ENCODE measurements around the gene CAMKV.
"Not testable (repeated sequence)": the region's sequence is repeated elsewhere in the genome, so short reads cannot be mapped to it uniquely, and the experiment has no call there.

Gene CAMKV, protein sequence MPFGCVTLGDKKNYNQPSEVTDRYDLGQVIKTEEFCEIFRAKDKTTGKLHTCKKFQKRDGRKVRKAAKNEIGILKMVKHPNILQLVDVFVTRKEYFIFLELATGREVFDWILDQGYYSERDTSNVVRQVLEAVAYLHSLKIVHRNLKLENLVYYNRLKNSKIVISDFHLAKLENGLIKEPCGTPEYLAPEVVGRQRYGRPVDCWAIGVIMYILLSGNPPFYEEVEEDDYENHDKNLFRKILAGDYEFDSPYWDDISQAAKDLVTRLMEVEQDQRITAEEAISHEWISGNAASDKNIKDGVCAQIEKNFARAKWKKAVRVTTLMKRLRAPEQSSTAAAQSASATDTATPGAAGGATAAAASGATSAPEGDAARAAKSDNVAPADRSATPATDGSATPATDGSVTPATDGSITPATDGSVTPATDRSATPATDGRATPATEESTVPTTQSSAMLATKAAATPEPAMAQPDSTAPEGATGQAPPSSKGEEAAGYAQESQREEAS

GRCh38 chr3:49869525-49870126 is at the start of gene CAMKV:
CAMKV (minus strand) TSS chr3:49869906; CDS start chr3:49862388, 7,518 bp downstream.
- DNase-seq (ENCODE audit: low spot score) = no peak

DNA sequence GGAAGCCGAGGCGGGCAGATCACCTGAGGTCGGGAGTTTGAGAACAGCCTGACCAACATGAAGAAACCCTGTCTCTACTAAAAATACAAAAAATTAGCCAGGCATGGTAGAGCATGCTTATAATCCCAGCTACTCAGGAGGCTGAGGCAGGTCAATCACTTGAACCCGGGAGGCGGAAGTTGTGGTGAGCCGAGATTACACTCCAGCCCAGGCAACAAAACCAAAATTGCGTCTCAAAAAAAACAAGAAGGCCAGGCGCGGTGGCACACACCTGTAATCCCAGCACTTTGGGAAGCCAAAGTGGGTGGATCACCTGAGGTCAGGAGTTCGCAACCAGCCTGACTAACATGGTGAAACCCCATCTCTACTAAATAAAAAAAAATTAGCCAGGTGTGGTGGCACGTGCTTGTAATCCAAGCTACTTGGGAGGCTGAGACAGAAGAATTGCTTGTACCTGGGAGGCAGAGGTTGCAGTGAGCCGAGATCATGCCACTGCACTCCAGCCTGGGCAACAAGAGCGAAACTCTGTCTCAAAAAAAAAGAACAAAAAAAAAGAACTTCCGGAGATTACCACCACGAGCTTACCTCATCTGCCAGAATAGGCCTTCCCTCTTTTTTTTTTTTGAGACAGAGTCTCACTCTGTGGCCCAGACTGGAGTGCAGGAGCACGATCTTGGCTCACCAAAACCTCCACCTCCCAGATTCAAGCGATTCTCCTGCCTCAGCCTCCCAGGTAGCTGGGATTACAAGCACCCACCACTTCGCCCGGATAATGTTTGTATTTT is 48.3 kb upstream of the CAMKV start:
- not testable (repeated sequence) for DNase-seq (ENCODE audit: low spot score)

- DNase-seq (ENCODE audit: low spot score) = no peak
These were observed 47.0 kb upstream of the CAMKV start for GRCh38 chr3:49916686-49917085.

DNA sequence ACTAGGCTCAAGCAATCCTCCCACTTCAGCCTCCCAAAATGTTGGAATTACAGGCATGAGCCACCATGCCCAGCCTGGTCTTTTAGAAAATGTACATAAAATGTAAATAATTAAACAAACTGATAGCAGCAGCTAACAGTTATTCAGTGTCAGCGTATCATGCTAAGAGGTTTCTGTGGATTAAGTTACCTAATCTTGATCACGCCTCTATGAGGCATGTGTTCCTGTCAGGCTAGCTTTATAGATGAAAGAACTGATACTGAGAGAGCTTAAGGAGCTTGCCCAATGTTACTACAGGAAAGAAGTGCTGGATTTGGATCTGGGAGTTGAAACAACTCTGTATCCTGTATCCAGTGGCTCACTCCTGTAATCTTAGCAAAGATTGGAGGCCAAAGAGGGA is 45.2 kb upstream of the CAMKV start:
- DNase-seq (ENCODE audit: low spot score) = no peak

GRCh38 chr3:49912881-49913281 is 43.2 kb upstream of the CAMKV start:
- no peak for DNase-seq (ENCODE audit: low spot score)

GRCh38 chr3:49911611-49912010 is 41.9 kb upstream of the CAMKV start:
- DNase-seq (ENCODE audit: low spot score) = no peak

GRCh38 chr3:49911124-49911420 is 41.4 kb upstream of the CAMKV start:
- DNase-seq (ENCODE audit: low spot score) = no peak

DNA sequence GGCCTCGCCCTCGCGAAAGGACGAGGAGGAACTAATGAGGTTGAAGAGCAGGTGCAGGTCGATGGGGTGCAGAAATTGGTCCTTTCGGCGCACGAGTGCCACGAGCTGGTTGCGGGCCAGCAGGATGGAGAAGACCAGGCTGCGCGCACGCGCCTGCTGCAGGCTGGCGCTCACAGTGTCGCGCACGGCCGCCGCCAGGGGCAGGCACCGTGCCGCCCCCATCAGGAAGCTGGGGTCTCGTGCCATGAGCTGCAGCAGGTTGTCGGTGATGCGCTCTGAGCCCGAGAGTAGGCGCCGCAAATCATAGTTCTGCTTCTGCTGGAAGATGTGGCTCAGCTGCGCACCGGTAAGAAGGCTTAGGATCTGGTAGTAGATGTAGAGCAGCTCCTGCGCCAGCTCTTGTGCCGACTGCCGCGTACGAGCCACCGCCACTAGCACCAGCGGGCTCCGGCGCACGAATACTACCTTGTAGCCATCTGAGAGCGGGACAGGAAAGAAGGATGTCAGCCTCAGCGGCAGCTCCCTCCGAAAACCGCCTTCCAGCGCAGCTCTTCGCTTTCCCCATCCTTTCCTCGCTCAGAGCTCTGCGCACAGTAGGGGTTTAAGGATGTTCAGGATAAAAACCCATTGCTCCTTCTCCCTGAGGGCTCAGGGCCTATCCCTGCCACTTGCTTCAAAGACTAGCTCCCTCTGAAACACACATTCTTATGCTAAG is 40.9 kb upstream of the CAMKV start:
- DNase-seq (ENCODE audit: low spot score) = no peak

DNA sequence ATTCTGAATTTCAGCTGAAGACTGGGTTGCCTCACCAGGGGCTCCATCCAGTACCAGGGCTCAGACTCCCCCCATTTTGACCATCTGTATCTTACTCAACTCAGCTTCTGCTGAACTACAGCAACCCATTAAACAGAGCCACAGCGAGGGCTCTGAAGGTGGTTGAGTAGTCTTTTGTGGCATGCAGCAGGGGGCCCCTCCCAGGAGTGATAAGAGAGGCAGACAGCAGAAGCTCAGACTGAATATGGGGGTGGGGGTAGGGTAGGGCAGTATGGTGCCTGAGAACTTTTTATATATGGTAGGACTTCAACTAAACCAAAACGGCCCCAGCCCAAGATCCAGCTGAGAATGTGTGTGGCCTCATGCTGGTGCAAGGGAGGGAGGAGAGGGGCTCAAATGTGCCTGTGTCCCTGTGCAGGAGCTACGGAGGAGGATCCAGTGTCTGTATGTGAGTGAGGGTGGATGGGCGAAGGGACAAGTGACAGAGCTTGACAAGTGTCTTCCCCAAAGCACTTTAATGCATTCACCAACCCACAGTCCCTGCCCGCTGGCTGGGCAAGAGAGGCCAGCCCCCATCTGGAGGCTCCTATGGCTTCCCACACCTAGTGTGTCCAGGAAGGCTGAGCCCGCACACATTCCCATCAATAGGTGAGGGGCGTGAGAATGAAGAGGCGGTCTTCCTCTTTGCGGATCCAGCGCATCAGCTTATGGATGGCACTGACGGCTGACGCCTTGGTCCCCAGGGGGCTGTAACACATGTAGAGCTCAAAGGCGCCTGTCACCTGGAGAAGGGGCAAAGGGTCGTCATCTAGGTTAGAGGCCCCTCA is 38.9 kb upstream of the CAMKV start:
- DNase-seq (ENCODE audit: low spot score) = no peak

DNA sequence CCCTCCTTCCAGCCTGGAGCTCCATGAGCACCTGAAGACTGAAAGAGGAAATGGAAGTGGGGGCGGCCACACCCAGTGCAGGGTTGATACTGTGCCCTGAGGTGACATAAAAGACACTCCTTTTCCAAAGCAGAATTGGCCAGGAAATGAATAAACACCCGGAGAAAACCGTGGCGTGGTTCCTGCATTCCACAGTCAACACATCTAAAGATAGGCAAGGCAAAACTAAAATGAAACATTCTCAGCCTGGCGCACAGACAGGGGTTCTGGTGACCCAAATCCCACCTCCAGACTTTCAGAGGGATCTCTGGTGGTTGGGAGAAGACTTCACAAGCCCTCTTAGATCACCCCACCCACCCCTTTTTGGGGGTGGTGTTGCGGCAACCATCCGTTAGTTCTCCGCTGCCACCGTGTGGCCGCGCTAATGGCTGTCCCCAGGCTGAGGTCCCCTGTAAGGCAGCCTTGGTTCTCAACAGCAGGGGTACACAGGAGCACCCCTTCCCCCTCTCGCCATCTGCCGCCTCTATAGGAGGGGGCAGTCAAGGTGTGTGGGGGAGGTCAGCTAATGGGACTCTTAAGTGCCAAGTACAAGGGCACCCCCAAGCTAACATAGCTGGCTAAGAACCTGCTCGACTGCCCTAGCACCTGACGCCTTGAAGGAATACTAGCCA is 36.5 kb upstream of the CAMKV start:
- DNase-seq (ENCODE audit: low spot score) = peak; percentile 63

DNA sequence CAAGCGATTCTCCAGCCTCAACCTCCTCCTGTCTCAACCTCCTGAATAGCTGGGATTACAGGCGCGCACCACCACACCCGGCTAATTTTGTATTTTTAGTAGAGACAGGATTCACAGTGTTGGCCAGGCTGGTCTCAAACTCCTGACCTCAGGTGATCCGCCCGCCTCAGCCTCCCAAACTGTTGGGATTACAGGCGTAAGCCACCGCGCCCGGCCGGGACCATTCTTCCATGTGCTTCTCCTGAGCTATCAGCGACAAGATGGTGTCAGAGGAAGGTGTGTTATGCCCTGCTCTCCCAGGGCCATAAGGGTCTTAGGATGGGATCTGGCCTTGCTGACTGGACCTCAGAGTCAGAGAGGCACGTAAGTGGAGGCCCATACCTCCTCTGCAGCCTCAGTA is 34.7 kb upstream of the CAMKV start:
- not testable (repeated sequence) for DNase-seq (ENCODE audit: low spot score)

DNA sequence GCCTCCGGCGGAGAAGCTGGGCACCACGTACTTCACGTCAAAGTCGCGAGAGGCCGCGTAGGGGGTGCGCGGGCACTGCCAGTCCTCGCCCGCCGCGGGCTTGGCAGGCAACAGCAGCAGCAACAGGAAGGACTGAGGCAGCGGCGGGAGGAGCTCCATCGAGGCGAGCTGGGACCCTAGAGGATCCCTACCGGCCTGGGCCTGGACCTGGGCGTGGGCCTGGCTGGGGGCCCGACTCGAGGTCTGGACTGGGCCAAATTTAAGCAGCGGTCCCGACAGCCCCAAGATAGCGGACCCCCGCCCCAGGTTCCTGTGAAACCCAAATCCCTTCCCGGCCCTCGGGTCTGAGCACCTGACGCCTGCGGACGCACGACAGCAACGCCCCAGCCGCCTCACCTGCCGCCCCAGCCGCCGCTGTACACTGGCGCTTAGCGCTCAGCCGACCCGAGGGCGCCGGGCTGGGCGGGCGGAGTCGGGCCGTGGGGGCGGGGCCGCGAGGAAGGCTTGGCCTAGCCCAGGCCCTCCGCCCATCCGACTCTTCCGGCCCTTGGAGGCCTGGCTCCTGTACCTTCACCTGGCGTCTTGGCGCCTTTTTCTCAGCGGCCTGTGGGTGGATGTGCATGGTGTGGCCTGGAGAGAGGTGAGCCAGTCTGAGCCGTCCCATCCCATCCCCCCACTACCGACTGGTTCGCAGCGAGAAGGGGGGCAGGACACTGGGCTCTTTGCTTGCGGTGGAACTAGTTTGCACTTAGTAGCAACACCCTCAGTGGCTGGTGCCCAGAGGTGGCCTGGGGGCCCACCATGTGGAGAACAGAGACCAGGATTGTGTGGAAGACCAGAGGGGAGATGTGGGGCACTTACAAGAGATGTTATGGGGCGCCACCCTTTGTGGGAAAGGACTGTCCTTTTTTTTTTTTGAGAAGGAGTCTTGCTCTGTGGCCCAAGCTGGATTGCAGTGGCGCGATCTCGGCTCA is 34.0 kb upstream of the CAMKV start, which contains the start of gene MST1R:
Gene MST1R (minus strand): TSS at position 423 of the 974 bp plus-strand sequence. CDS start 264 bp downstream, at position 159.
- peak; percentile 81 for DNase-seq (ENCODE audit: low spot score)

DNA sequence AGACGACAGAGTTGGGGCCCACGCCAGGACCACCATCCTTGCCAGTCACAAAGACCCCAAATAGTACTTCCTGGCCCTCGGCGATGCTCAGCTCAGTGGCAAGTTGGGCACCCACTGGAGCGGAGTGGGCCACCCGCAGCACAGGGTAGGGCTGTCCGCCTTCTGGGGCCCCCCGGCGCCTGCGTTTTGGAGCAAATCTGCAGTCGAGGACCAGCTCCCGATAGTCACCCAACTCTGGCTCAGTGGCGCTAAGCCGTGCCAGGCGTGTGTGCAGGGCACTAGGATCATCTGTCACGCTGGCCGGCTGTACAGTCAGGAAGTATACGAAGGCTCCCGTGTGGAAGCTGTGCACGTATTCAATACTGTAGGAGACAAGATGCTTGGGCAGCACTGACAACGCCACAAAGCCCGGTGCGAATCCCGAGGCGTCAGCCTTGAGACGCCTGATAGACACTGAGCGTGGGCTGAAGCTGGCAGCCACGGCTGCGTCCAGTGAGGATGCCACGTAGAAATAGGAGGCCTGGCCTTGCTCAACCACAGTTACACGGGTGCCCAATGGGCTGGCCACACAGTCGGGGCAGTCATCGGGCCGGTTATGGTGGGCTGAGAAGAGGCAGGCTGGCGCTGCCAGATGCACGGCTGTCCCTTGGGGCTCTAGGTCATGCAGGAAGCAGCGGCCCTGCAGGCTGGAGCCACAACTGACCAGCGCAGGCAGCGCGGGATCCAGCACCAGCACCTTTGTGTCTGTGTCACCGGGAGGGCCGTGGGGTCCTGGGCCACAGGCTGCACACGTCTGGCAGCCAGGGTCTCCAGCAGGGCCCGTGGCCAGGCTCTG is 33.0 kb upstream of the CAMKV start:
- peak; percentile 61 for DNase-seq (ENCODE audit: low spot score)

DNA sequence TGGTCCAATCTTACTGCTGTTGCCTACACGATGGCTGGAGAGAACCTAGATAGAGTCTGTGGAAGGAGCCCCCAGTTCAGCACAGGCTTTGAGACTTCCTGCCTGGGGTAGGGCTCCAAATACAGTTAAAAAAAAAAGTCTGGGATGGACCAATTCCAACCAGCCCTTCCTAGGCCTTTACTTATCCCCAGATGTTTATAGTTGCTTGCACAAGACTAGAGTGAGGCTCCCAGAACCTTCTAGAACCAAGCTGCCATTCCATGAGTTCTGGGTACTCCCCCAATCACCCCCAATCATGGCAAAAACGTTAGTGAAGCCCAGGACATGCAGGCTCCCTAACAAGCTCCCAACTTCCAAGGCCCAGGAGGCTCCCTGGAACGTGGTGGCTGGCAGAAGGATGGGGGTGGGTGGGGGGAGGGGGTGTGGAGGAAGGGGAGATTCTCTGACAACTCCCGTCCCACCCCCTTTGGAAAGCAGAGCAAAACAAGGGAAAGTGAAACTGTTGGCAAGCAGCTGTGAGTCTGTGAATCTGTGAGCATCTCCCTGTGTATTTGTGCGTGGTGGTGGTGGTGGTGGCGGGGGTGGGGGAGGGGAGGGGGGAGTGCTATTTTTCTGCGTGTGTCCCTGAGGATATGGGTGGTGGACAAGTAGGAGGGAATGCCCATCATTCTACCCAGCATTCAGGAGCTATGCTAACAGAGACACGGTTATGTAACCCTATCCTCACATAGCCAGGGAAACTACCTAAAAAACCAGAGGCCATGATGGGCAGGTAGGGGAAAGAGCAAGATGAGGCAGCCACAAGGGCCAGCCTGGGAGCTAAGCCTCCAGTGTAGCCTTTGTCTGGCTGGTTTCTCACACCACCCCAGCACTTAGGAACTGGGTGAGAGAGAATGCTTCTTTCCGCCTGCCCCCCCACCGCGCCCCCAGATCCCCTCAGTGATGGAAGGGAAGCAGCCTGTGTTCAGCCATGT is 31.9 kb upstream of the CAMKV start:
- no peak for DNase-seq (ENCODE audit: low spot score)

GRCh38 chr3:49900491-49901153 is 30.9 kb upstream of the CAMKV start:
- peak; percentile 66 for DNase-seq (ENCODE audit: low spot score)

DNA sequence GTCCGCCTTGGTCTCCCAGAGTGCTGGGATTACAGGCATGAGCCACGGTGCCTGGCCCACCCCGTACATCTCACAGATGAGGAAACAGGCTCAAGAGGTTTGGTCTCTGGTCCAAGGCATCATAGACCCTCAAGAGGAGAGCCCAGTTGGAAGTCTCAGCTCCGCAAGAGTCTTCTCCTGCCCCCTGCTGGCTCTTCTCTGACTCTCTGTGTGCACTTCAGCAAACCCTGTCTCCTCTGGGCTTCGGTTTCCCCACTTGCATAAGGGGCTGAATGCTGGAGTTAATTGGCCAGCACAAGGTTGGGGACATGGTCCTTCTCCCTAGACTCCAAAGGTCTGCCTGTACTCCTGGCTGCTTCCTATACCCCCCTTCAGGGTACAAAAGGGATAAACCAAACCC is 30.1 kb upstream of the CAMKV start:
- no peak for DNase-seq (ENCODE audit: low spot score)

DNA sequence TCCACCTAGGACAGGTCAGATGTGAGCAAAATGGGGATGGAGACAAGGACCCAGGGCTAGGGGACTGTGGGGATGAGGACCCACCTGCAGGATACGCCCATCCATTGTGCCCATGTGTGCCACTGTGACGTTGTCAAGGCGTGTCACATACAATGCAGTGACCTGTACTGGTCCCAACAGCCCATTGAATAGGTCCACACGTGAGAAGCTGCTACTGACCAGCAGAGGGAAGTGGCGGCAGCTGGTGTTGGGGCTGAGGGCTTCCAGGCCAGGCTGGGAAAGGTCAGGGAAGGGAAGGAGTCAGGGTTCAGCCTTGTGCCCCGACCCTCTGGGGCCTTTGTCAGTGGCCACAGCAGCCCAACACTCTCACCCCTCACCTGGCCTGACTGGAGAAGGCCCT is 29.3 kb upstream of the CAMKV start:
- DNase-seq (ENCODE audit: low spot score) = no peak

Data from RKO (cell line).